ENCODE measurements around the gene KRT33B.

GRCh38 chr17:41394254-41394996 lies 24.8 kb upstream of the KRT33B start:
- no peak for TF ChIP-seq CTCF (IDR thresholded peaks at IDR 0.05)
- TF ChIP-seq POLR2A (IDR thresholded peaks at IDR 0.05) = no peak

Measured in heart left ventricle (tissue), 13 donors.